SU-DHL-6 (cell line): ENCODE measurements around the gene ATG16L1.

Experiments used
- CTCF ChIP-seq: fragments of 200-600 bp; sonication (generic); IDR thresholded peaks from one replicate; pipeline ENCODE4 v1.5.1; 2017; ENCODE audit warnings: antibody characterized with exemption, mild to moderate bottlenecking, low read length, moderate library complexity; ENCODE audit not compliant: insufficient read depth, poor library complexity, severe bottlenecking
- EZH2phosphoT487 ChIP-seq: fragments of 200-600 bp; sonication (generic), shearing (Covaris generic); conservative IDR thresholded peaks from 2 replicates; pipeline ENCODE4 v1.6.1; 2018; ENCODE audit warnings: mild to moderate bottlenecking, antibody characterized with exemption, low read length, moderate library complexity, mixed read lengths

- TF ChIP-seq CTCF (no peak), EZH2phosphoT487 (no peak)
Measured at GRCh38 chr2:233260661-233261060, 9.2 kb downstream of the ATG16L1 start.
